NOMO-1 treated with DMSO at 0.1 percent for 48 hours (cell line): ENCODE measurements around the gene KNSTRN.

ENCODE experiments used
- DNase-seq: peaks from one replicate; lab custom pipeline; 2025; ENCODE audit not compliant: unreplicated experiment; lab: John Stamatoyannopoulos, UW

Gene KNSTRN

DNA sequence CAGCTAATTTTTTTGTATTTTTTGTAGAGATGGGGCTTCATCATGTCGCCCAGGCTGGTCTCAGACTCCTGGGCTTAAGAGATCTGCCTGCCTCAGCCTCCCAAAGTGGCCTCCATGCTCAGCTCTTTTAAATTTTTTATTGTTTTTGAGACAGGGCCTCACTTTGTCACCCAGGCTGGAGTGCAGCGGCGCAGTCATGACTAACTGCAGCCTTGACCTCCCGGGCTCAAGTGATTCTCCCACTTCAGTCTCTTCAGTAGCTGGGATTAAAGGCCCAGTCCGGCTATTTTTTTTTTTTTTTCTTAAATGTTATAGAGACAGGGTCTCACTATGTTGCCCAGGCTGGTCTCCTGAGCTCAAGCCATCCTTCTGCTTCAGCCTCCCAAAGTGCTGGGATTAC, 43.2 kb downstream of the KNSTRN start:
- DNase-seq: no peak

DNA sequence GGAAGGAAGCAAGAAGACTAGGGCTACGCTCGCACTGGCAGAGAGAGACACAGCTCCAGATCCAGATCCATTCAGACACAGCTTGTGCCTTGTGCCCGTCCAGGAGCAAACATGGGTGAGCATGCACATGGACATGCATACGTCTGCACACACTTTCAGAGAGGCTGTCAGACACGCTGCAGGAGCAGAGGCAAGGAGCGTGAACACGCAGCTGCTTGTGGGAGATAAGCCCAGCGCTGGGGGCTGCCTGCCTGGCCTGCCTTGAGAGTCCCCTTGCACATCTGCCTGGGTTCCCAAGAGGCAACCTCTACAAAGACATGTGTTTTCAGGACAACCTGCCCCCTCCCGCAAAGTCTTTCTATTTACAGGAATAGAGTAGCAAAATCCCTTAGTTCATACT, 44.7 kb downstream of the KNSTRN start:
- DNase-seq: no peak

DNA sequence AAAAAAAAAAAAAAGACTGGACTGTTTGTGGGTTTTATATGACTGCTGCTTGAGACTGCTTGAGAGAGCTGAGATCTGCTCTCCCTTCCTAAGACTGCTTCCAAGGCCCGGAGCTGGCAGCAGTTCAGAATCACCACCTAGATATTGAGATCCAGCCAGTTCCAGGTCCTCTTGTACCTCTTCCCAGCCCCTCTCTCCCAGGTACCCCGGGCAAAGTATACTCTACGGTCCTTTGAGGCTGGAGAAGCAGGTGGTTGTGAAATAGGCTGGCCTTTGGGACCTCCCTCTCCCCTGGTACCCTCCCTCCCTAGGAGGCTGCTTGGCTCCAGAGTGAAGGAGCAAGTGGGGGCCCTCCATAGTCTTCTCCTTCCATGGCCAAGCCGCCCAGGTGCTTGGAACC, 45.7 kb downstream of the KNSTRN start:
- no peak for DNase-seq

DNA sequence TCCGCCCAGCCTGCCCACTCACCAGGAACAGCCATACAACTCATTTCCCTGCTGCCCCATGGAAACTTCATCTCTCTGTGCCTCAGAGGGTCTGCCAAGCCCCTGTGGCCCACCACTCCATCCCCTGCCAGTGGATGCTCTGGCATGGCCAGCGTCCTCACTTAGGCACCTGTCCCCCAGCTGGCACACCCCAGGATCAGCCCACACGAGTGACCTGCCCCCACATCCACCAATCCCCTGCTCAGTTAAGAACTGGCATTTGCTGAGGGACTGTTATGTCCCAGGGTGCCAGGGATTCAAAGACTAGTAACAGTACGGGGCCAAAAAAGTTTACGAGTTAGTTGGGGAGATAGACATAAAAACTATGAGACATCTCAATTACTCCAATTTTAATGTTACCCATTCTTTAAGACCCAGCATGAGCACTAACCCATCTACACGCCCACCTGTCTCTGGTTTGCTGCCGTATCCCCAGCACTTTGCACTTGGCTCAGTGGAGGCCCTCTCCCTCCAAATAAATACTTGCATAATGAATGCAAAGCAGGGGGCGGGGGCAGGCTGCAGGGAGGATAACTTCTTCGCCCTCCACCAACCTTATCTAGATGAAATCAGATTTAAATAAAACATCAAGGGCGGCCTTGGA, 46.7 kb downstream of the KNSTRN start:
- no peak for DNase-seq

DNA sequence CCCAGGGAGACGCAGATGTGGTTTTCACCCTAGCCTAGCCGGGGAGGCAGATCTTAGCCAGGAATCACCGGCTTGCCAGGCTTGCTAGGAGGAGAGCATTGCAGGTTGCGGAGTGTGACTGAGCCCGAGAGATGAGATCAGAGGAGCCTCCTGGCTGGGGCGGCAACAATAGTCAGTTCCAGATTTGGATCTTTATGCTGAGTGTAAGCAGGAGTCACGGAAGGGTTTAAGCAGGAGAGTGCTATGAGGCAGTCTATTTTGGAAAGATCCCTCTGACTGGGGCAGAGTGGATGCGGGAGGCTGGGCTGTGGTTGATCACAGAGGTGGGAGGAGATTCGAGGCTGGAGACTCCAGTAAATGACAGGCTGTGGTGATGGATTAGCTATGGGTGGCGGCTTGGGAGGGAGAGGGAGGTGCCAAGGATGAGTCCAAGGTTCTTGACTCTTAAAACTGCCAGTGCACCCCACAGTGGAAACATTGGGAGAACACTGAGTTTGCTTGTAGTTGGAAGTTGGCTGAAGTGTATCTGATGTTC, 47.8 kb downstream of the KNSTRN start:
- DNase-seq: no peak

DNA sequence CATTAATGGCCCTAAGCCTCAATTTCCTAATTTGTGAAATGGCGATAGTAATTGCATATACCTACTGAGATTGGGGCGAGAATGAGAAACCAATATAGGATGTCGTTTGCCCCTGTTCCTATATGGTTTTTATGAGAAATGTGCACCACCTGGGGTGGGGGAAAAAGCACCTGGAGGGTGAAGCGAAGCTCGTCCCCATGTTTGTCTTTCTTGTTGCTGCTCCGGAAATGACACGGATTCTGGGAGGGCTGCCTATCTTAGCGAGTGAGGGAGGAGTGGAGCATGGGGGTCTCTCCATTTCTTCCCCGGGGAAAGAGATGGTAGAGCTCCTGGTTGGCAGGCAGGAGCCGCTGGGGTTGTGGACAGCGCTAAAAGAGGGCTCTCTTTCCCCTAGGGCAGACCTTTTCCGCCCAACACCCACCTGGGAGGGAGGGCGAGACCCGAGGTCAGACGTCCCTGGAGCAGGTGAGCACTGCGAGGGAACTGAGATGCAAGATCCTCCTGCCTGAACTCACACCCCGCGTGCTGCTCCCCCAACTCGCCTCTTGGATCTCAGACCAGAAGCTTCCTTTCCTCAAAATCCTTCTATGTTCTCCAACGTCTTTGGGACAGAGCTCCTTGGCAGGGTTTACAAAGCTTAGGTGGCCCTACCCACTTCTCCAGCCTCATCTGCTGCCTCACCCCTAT, 52.6 kb downstream of the KNSTRN start:
- no peak for DNase-seq

DNA sequence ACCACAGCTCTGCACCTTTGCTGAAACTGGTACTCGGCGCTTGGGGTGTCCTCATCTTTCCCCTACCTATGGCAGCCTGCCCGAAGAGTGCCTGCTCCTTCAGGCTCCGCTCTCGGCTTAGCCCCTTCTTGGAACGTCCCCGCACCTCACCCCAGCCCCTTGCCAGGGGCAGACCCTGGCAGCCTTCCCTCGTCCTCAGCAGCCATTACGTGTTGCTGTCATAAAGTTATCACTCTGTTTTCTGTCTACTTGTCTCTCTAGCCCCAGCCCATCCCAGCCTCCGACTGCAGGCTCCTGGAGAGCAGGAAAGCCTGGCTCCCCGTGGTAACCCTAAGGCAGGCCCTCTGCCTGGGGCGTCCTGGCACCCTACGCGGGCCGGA, 53.2 kb downstream of the KNSTRN start:
- DNase-seq: no peak

DNA sequence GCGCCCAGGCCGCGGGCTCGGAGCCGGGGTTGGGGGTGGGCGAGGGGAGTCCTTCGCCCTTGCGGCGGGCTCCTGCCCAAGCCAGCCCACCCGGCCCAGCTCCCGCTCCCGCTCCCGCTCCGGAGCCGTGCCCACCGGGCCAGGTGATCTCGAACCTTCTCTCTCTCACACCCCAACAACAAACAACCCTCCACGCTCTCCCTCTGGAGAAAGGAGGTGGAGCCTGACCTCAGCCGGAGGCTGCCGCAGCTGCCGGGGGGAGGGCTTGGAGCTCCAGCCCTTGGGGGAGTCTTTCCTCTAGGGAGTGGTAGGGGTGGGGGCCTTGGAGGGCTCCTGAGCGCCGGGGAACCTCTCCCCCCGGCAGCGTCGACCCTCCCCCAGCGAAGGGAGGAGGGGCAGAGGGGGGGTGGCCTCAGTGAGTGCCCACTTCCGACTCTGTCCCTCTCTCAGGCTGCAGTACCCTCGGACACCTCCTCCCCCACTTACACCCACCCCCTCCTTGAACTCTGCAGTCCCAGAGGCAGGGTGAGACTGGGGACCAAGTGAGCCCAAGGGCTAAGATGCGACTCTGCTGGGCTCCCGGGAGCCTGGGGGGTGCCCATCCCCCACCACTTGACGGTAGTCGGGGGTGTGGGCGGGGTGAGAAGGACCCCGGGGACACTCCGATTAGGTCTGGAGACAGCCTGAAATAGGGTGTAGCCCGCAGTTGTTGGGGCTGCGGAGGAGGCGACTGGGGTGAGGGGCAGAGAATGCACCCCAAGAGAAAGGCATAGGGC, 53.8 kb downstream of the KNSTRN start:
- DNase-seq: no peak

DNA sequence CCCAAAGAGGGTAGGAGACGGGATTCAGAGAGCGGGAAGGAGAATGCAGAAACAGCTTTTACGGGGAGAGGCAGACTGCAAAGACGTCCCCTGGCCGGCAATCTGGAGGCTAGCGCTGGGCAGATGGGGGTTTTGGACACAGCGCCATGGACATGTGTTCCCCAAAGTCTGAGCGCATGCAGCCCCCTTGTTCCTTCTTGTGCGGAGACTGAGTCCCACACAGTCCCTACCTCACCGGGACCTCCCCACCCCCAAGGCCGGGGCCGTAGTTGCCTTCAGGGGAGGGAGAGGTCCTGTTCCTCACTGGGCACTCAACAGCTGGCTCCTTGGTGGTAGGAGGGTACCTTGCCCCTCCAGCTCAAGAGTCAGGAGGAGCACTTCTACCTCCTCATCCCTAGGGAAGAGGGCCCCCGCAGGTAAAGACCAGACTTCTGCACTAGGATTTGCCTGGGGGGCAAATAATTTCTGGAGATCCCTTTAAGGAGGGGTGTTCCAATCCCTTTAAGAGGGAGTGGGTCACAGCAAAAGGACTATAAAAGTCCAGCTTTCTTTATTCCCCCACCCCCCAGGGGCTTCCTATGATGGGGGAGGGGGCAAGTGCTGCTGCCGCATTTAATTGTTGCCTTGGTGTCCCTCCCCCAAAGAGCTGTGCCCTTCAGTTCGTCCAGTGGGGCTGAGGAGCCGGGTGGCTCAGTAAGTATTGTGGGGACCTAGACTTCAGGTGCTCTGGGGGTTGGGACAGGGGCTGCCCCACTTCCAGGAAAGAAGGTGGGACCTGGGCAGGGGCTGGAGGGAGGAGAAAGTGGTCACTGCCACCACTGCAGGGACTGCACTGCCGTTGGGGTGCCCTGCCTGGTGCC, 54.6 kb downstream of the KNSTRN start:
- no peak for DNase-seq

DNA sequence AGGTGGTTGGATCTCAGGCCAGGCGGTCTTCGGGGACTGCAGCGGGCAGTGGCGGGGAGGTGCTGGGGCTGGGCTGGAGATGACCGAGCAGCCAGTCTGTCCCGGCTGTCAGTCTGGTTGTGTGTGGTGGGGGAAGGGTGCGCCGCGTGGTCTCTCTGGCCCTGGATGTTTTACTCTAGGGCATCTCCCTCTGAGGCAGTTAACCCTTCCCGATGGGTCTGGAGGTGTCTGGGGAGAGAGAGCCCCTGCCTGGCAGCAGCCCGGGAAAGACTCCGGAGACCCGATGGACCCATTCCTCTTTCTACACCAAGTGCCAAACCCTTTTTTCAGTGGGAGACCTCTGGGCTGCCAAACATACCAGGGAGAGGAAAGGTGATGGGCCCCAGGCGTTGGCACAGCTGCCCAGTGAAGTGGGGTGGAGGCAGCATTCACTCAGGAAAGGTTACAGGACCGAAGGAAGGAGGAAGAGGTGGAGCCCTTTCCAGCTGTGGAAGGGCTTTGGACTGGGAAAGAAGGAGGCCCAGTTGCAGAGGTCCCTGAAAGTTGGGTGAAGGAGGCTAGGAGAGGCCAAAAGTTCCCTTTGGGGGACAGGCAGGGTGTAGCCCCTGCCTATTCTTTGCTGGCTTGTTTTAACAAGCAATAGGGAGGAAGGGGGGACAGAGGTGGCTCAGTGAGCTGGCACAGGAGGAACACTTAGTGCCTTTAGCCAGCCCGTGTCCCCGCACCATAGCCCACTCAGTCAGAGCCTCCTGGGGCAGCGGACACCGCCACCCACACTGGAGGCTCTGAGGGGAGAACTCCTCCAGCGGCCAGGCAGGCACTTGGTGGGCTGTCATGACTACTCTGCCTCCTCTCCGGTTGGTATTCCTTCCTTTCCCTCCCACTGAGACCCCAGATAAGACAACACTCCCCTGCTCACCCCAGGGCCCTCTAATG, 55.5 kb downstream of the KNSTRN start:
- DNase-seq: no peak

DNA sequence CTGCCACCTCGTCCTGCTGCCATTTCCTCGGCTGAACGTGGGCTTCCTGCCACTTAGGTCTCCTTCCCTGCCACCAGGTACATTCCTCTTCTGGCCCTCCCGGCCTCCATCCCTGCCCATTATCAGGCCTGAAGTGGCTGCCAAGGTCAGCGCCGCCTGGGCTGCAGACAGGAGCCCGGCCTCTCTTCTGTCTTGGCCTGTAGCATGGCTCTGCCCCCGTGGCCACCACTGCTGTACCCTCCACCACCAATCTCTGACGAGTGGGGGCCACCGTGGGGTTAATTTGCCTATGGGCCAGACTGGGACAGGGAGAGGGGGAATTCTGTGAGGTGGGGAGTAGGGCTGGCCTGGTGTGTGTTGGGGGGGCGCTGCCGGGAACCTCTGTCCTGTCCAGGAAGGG, 56.2 kb downstream of the KNSTRN start:
- DNase-seq: no peak

DNA sequence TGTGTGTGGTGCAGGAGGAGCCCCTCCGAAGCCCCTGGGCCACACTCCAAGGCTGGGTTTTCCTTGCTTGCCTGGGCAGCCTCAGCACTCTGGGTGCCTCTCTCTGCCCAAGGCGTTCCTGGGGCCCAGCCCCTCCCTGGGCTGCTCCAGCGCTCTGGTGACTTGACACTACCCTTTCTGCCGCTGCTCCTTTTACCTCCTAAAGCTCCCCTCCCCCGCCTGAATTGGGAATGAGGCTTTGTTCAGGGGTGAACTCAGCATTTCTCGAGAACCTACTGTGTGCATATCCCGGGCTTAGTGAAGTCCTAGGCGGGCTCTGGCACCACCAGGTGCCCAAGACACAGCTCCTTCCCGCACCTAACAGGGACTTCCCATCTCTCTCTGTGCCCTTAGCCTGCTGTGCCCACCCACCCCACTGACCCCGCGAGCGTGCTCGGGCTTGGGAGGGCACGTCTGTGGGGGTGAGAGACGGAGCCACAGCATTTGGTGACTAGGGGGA, 57.0 kb downstream of the KNSTRN start:
- no peak for DNase-seq

DNA sequence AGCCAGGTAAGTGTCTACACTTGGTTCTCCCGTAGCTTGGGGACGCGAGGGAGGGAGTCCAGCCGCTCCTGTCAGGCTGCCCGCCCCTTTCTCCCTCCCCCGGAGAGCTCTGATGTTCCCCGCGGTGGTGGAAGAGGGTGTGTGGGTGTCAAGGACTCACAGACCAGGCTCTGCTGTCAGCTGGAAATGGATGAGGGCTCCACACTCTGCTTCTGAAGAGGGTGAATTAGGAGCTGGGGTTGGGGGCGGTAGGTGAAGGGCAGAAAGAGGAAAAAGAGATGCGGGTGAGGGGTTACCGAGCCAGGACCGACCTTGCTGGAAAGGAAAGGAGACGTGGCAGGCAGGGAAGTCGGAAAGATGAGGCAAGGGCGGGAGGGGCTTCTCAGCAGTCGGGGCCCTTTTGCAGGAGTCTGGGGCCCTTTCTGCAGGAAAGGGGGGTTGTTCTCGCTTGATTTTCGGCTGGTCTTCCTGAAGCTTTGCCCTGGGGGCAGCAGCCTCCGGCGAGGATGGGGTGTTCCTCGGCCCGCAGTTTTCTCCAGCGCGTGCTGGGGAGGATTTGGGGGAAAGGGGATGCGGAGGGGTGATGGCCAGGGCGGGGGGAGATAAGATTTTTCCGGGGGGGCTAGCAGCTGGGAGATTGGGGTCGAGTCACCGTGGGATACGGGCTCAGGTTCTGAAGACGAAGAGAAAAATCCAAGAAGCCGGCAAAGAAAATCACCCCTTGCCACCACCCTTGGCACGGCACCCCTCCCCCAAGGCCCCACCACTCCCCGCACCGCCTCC, 57.6 kb downstream of the KNSTRN start:
- DNase-seq: peak; percentile 30

DNA sequence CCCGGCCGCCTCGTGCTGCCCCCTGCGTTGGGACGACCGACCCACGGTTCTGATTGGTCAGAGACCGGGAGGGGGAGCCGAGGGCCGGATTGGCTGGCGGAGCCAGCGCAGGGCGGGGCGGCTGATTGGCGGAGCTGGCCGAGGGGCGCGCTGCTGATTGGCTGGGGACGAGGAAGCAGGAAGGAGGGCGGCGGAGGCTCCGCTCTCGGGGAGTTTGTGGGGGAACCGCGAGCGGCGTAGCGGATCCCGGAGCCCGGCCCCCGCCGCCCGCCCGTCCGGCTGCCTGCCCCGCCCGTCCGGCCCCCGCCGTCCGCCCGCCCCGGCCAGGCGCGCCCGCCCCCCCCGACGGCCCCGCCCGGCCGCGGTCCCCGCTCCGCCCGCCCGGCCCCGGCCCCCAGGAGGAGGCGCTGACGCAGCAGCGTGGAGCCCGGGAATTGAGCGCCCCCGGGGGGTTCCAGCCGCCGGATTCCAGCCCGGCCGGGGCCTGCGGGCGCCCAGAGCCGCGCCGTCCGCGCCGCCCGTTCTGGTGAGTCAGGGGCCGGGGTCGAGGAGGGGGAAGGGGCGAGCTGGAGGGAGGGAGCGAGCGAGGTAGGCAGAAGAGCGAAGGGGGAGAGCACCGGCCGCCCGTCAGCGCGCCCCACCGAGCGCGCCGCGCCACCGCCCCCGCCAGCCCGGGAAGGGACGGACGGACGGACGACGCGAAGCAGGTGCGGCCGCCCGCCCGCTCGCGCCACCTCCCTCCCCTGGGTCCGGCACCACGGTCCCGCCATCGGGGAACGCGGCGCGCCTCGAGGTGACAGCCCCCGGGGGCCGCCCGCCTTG, 58.4 kb downstream of the KNSTRN start, which contains the start of gene BAHD1:
TSS of gene BAHD1 (plus strand) at position 211 of the 822 bp plus-strand sequence. CDS start 17,512 bp downstream, outside the sequence.
- DNase-seq: peak; percentile 92

DNA sequence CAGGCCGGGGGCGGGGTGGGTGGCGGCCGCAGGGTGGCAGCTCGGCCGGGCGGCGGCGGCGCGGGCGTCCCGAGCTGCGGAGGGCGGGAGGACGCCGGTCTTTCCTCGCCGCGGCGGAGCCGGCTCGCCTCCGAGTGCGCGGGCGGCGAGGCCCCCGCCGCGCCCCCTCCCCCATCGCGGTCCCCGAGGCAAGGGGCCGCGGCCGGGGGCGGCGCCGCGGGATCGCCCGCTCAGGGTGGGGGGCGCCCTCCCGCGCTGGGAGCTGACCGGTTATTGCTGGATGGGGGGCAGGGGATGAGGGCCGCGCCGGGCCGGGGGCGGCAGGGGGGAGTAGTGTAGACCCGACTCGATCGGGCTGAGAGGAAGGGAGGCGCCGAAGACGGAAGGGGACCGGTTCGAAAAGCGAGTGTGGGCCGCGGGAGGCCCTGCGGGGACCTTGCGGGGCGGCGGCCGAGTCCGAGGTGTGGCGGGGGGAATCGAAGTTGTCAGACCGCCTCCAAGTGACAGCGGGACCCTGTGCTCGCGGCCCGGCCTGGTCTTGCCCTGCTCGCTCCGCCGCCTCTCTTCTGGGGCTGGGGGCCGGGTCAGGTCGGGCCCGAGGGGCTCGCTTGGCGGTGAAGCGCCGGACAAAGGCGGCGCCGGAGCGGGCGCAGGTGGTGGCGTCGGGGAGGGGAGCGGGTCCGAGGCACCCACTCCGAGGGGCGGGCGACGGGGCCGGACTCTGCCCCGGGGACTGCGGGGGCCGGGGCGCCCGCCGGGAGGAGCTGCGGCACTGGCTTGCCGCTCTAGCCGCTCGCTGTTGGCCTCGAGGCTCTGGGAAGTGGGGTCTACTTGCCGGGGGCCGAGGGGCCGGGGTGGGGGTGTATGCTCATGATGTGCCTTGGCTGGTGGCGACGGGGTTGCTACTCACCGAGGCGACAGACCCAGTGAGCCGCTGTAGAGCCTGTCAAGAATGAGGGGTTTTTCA, 59.3 kb downstream of the KNSTRN start:
- DNase-seq: no peak

DNA sequence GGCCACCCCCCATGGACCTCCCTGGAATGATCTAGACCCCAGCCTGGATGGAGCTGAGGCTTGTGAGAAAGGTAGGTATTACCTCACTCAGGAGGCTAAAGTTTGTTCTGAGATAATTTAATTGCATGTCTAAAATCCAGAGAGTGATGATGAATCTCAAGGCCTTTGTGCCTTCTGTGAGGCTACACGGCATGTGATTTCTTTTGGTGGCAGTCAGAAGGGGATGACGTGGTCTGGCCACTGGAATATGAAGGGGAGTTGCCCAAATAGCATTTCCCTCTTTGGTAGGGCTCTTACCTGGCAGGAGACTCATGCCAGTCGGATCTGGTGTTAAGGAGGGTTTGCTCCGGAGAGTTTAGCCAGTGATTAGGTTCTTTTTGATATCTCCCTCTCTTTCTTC, 60.7 kb downstream of the KNSTRN start:
- no peak for DNase-seq

DNA sequence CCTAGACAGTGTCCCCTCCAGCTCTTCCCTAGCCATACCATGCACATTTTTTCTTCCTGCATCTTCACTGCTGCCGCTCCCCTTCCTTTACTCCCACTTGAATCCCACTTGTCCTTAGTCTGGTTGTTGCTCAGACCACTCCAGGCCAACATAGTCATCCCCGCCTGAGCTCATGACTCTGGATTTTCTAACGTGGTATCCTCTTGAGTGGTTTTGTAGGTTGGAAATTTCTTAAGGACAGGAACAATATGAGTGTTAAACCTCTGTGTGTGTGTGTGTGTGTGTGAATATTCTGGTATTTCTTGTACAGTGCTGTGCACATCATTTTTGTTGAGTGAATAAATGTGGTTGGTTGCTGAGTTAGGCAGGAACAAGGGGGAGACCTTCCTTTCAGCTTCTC, 61.3 kb downstream of the KNSTRN start:
- DNase-seq: no peak
